Bronchial epithelial cell (primary cell): ENCODE measurements around the gene MTERF2. TPM values are rescaled to one million over a fixed set of nuclear protein-coding genes. Genes with fewer than 3 reads are reported as not detected.
A peak's percentile ranks its signal among the peaks of the same experiment; 100 is the strongest.

ENCODE experiments used
- DNase-seq: peaks from one replicate; pipeline ENCODE4 v3.0.0-alpha.2; 2010; ENCODE audit warnings: low read depth
- FAIRE-seq: peaks from 2 replicates; lab custom pipeline; 2011; peaks lifted over from hg19 to GRCh38; lab: Jason Lieb, UNC
- H3K27me3 ChIP-seq: 2 replicates; pipeline ENCODE4 v1.5.1; 2011; ENCODE audit warnings: low read length; ENCODE audit not compliant: control insufficient read depth, insufficient read depth
- H3K36me3 ChIP-seq: 2 replicates; pipeline ENCODE4 v1.5.1; 2011; ENCODE audit warnings: low read length; ENCODE audit not compliant: control insufficient read depth, insufficient read depth
- H3K4me3 ChIP-seq: 2 replicates; pipeline ENCODE4 v1.5.1; 2011; ENCODE audit warnings: mild to moderate bottlenecking, low read depth, low read length, control low read depth
- CTCF ChIP-seq: IDR thresholded peaks from 2 replicates; pipeline ENCODE4 v1.5.1; 2011; ENCODE audit warnings: mild to moderate bottlenecking, moderate library complexity, low read length, control low read depth, inconsistent platforms; ENCODE audit not compliant: insufficient read depth, severe bottlenecking
- total RNA-seq: library from RNA; depleted of rRNA; stranded (reverse); fragments of >200 nt; gene quantifications from 2 replicates; pipeline ENCODE4 v1.2.1, GENCODE V29; 2014

The MTERF2 gene
- total RNA-seq, 1 donor from 2014 or later = 3.9 TPM

DNA sequence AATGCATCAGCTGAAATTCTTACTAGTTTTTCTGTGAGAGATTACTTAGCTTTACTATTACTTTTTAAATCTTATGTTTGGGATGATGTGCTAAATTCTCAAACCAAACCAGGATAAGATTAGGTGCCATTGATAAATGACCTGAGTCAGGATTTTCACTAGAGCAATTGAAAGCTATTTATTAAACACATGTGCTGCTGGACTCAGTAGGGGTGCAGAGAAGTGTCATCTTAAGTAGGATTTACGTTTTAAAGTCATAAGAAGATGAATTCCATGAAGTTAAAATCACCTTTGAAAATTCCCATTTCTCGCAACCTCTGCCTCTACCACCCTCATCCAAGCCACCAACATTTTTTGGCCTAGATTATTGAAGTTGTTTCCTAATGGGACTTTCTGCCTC is 22.4 kb downstream of the MTERF2 start:
- H3K4me3 ChIP-seq = no peak overlapping the region
- no peak for FAIRE-seq
- no peak for DNase-seq
- H3K36me3 ChIP-seq = no peaks in the 10 kb centered on the region
- TF ChIP-seq CTCF = no peak
- H3K27me3 ChIP-seq = no peaks in the 10 kb centered on the region

GRCh38 chr12:106962286-106962685 is 24.7 kb downstream of the MTERF2 start:
- Histone ChIP-seq H3K36me3 (no peaks in the 10 kb centered on the region), H3K27me3 (no peaks in the 10 kb centered on the region), H3K4me3 (no peak overlapping the region)
- DNase-seq (no peak), FAIRE-seq (no peak)
- TF ChIP-seq CTCF = no peak

DNA sequence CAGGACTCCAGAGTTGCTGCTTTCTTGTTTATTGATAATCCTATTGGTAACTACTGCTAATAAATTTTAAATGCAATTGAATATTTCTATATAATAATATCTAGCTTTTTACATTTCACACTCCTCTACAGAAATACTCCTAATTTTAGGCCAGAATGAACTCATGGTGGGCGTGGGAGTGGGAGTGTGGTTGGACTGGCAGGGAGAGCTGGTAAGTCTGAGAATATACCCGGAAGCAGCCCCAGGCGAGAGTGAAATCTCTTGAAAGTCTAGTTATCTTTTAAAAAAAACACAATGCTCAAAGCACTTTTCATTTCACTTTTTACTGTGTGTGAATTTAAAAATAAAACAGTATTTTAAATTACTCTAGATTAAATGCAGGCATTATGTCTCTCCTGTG is 26.5 kb downstream of the MTERF2 start:
- H3K27me3 ChIP-seq = no peaks in the 10 kb centered on the region
- TF ChIP-seq CTCF = no peak
- no peak for FAIRE-seq
- DNase-seq = no peak
- H3K4me3 ChIP-seq = no peak overlapping the region
- no peaks in the 10 kb centered on the region for H3K36me3 ChIP-seq

- no peak for TF ChIP-seq CTCF
- Histone ChIP-seq H3K36me3 (no peaks in the 10 kb centered on the region), H3K4me3 (peak overlapping the region; percentile 68), H3K27me3 (no peaks in the 10 kb centered on the region)
- DNase-seq (no peak), FAIRE-seq (no peak)
Observed at GRCh38 chr12:106957583-106957982, 29.4 kb downstream of the MTERF2 start.

DNA sequence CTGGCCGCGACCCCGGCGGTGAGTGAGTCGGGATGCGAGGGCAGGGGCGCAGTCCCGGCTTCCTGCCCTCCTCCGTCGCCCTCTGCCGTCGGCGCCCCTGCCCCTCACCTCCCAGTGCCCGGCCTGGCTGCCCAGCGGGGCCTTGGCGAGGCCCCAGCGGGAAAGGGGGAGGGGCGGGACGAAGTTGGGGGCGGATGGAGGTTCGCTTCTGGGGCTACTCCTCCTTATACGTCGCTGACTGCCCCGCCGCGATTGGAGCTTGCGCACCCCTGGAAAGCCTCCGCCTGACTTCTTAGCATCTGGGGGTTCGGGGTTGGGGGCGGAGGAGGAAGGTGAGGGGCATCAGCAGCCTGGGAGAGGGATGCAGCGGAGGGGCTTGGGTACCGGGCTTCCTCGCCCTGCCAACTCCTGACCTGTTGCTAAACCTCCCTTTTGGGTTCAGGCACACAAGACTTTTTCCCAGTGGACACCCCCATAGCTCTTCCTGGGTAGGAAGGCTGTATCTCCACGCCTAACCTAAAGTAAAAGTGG is 30.8 kb downstream of the MTERF2 start:
- Histone ChIP-seq H3K36me3 (no peaks in the 10 kb centered on the region), H3K4me3 (peak overlapping the region; percentile 68), H3K27me3 (no peaks in the 10 kb centered on the region)
- no peak for FAIRE-seq
- no peak for DNase-seq
- no peak for TF ChIP-seq CTCF
